ENCODE results near the gene CDH19.

CDH19 gene

GRCh38 chr18:66571845-66572244 is 32.0 kb downstream of the CDH19 start:
- no peaks in the 10 kb centered on the region for H3K4me1 ChIP-seq (ENCODE audit: control insufficient read depth, insufficient read depth, low read length)

GRCh38 chr18:66566616-66567015 is 37.3 kb downstream of the CDH19 start:
- TF ChIP-seq ZBTB48 (tag by site-specific recombination; IDR thresholded peaks at IDR 0.05) (no peak), ZNF654 (tag by site-specific recombination; IDR thresholded peaks at IDR 0.05; ENCODE audit: low read depth) (no peak)
- no peak overlapping the region for H3K4me3 ChIP-seq (ENCODE audit: low read depth, low read length)
- H3K9me3 ChIP-seq (ENCODE audit: control insufficient read depth, insufficient read depth, low read depth, low read length) = no peaks in the 10 kb centered on the region
- CTCF ChIA-PET = no interaction called here
- H3K27ac ChIP-seq (ENCODE audit: extremely low read depth, low read depth, low read length) = no peak overlapping the region
- no peaks in the 10 kb centered on the region for H3K4me1 ChIP-seq (ENCODE audit: control insufficient read depth, insufficient read depth, low read length)
- no peaks in the 10 kb centered on the region for H3K36me3 ChIP-seq (ENCODE audit: control insufficient read depth in 2 of 2, insufficient read depth in 1 of 2, low read length in 2 of 2)
- POLR2A ChIA-PET = no interaction called here

More at GRCh38 chr18:66571845-66572244, 32.0 kb downstream of the CDH19 start:
- no peaks in the 10 kb centered on the region for H3K36me3 ChIP-seq (ENCODE audit: control insufficient read depth in 2 of 2, insufficient read depth in 1 of 2, low read length in 2 of 2)
- H3K27ac ChIP-seq (ENCODE audit: extremely low read depth, low read depth, low read length) = no peak overlapping the region
- H3K9me3 ChIP-seq (ENCODE audit: control insufficient read depth, insufficient read depth, low read depth, low read length) = no peaks in the 10 kb centered on the region
- TF ChIP-seq ZNF121 (tag by site-specific recombination; IDR thresholded peaks at IDR 0.05) (no peak), ZNF560 (tag by site-specific recombination; IDR thresholded peaks at IDR 0.05; ENCODE audit: borderline replicate concordance) (no peak), ZNF626 (tag by site-specific recombination; IDR thresholded peaks at IDR 0.05) (no peak), ZNF548 (tag by site-specific recombination; IDR thresholded peaks at IDR 0.05) (no peak), ZNF664 (tag by site-specific recombination; IDR thresholded peaks at IDR 0.05) (no peak), KLF1 (tag by site-specific recombination; IDR thresholded peaks at IDR 0.05) (no peak), ZNF701 (tag by site-specific recombination; IDR thresholded peaks at IDR 0.05) (no peak), ZNF214 (tag by site-specific recombination; IDR thresholded peaks at IDR 0.05; ENCODE audit: borderline replicate concordance) (no peak), ZNF398 (tag by site-specific recombination; IDR thresholded peaks at IDR 0.05) (no peak), ZNF175 (tag by site-specific recombination; IDR thresholded peaks at IDR 0.05) (no peak), ZNF341 (tag by site-specific recombination; IDR thresholded peaks at IDR 0.05; ENCODE audit: low read depth) (no peak), SCRT1 (tag by site-specific recombination; IDR thresholded peaks at IDR 0.05; ENCODE audit: borderline replicate concordance) (no peak), HIC1 (tag by site-specific recombination; IDR thresholded peaks at IDR 0.05) (no peak), HOXD13 (CRISPR knock-in tag; IDR thresholded peaks at IDR 0.05; ENCODE audit: borderline replicate concordance) (no peak), TCF7L2 (IDR thresholded peaks at IDR 0.05; ENCODE audit: borderline replicate concordance, low read depth, low read length) (no peak), SP2 (tag by site-specific recombination; IDR thresholded peaks at IDR 0.05) (no peak), ZNF692 (tag by site-specific recombination; IDR thresholded peaks at IDR 0.05) (no peak)
- H3K4me3 ChIP-seq (ENCODE audit: low read depth, low read length) = no peak overlapping the region
- ChIA-PET POLR2A (no interaction called here), CTCF (no interaction called here)

All from HEK293 (cell line).